Lower leg skin (tissue), 3 donors: ENCODE results near the gene SRGAP1.

ENCODE experiments used
- POLR2A ChIP-seq, 2 donors: fragments of 450-650 bp; IDR thresholded peaks; one replicate each; pipeline ENCODE4 v1.6.1; 2016 to 2017; ENCODE audit warnings: antibody characterized with exemption in 2 of 2, mild to moderate bottlenecking in 1 of 2, moderate library complexity in 1 of 2
- TF ChIP-seq, protein P1 (sequence below), 3 donors: fragments of 450-650 bp; IDR thresholded peaks; one replicate each; pipeline ENCODE4 v1.5.1; 2016; ENCODE audit warnings: antibody characterized with exemption in 3 of 3, mild to moderate bottlenecking in 3 of 3, moderate library complexity in 2 of 3

DNA sequence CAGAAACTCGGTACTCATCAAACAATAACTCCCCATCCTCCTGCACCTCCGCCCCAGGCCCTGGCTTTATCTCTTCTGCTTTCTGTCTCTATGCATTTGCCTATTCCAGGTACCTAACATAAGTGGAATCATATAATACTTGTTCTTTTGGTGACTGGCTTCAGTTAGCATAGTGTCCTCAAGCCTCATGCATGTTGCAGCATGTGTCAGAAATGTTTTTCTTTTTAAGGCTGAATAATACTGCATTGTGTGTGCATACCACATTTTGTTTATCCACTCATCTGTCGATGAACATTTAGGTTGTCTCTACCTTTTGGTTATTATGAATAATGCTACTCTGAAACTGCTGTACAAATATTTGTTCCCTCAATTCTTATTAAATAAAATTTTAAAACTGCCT is 260.5 kb downstream of the SRGAP1 start:
- TF ChIP-seq, protein P1, sequence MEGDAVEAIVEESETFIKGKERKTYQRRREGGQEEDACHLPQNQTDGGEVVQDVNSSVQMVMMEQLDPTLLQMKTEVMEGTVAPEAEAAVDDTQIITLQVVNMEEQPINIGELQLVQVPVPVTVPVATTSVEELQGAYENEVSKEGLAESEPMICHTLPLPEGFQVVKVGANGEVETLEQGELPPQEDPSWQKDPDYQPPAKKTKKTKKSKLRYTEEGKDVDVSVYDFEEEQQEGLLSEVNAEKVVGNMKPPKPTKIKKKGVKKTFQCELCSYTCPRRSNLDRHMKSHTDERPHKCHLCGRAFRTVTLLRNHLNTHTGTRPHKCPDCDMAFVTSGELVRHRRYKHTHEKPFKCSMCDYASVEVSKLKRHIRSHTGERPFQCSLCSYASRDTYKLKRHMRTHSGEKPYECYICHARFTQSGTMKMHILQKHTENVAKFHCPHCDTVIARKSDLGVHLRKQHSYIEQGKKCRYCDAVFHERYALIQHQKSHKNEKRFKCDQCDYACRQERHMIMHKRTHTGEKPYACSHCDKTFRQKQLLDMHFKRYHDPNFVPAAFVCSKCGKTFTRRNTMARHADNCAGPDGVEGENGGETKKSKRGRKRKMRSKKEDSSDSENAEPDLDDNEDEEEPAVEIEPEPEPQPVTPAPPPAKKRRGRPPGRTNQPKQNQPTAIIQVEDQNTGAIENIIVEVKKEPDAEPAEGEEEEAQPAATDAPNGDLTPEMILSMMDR (IDR thresholded peaks at IDR 0.05) = no peak
- TF ChIP-seq POLR2A (IDR thresholded peaks at IDR 0.05) = no peak
